ENCODE results near the gene SYNE3. TPM values are rescaled to one million over a fixed set of nuclear protein-coding genes. Genes with fewer than 3 reads are reported as not detected.

The SYNE3 gene
- total and polyA plus RNA-seq, 2 of the 8 experiments (the other 6 are each of a cell fraction or from before 2014, with no cell fraction given), result under 0.01 TPM; not detected in 1

DNA sequence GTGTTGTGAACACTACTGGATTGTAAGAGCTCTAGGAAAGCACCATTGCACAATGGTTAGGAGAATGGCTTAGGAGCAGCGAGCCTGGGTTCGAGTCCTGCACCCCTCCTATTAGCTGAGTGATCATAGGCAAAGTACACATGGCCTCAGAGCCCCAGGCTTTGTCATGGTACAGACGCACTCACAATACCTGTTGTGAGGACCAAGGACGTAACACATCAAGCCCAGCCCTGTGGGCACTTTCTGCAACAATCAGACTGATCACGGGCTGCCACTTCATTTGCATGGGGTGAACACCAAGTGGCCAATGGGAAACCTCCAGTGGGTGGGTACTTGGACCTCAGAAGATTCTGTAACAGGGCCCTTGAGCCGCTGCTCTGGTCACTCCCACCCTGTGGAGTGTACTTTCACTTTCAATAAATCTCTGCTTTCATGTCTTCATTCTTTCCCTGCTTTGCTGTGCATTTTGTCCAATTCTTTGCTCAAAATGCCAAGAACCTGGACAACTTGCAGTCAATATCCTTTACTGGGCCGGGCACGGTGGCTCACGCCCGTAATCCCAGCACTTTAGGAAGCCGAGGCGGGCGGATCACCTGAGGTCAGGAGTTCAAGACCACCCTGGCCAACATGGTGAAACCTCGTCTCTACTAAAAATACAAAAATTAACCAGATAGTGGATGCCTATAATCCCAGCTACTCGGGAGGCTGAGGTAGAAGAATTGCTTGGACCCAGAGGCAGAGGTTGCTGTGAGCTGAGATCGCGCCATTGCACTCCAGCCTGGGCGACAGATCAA is 46.6 kb upstream of the SYNE3 start:
- Histone ChIP-seq H3K23ac (ENCODE audit: insufficient read length) (no peak overlapping the region), H3K56ac (replicated peaks; ENCODE audit: insufficient read length, low read depth, low read length) (no peak overlapping the region), H4K91ac (replicated peaks; ENCODE audit: insufficient read length, low read length) (no peak overlapping the region), H3K23me2 (ENCODE audit: low read depth, low read length) (no peaks in the 10 kb centered on the region), H3K4me3 (ENCODE audit: extremely low read depth in 1 of 4, insufficient read depth in 2 of 4, low read depth in 3 of 4, low read length in 4 of 4) (no peak overlapping the region), H3K9ac (replicated peaks in 1 of 4; ENCODE audit: extremely low read depth in 1 of 4, low read depth in 3 of 4, low read length in 3 of 4) (no peak overlapping the region), H2BK5ac (ENCODE audit: low read depth, low read length) (no peak overlapping the region), H3K14ac (ENCODE audit: insufficient read length) (no peak overlapping the region), H2BK15ac (ENCODE audit: low read length) (no peak overlapping the region), H2BK20ac (ENCODE audit: low read length) (no peak overlapping the region), H4K20me1 (replicated peaks in 1 of 2; ENCODE audit: control insufficient read depth in 1 of 2, insufficient read depth in 2 of 2, low read length in 2 of 2) (no peaks in the 10 kb centered on the region), H4K8ac (ENCODE audit: extremely low read depth, insufficient read depth, low read length) (no peak overlapping the region; the same call in 1 of the 2 replicates), H3K36me3 (ENCODE audit: control insufficient read depth in 2 of 4, insufficient read depth in 4 of 4, low read length in 3 of 4) (no peaks in the 10 kb centered on the region), H3K27me3 (replicated peaks in 1 of 4; ENCODE audit: control insufficient read depth in 3 of 4, extremely low read depth in 1 of 4, insufficient read depth in 3 of 4, low read length in 3 of 4) (no peaks in the 10 kb centered on the region; a peak in 1 of 7 replicates), H3K27ac (ENCODE audit: low read depth, low read length) (no peak overlapping the region), H3K79me1 (ENCODE audit: low read depth, low read length) (no peaks in the 10 kb centered on the region), H2BK12ac (ENCODE audit: low read depth, low read length) (no peak overlapping the region; the same call in 1 of the 2 replicates), H3K9me3 (ENCODE audit: insufficient read depth in 2 of 2, low read depth in 1 of 2, low read length in 1 of 2) (no peaks in the 10 kb centered on the region), H2AK5ac (ENCODE audit: low read depth, low read length) (no peak overlapping the region), H3K4me1 (replicated peaks in 1 of 4; ENCODE audit: control insufficient read depth in 3 of 4, insufficient read depth in 4 of 4, low read length in 3 of 4) (peaks cover 0 to 5% (median 4%) of the 10 kb centered on the region in 4 experiments; a peak in 5 of 7 replicates), H3K4me2 (ENCODE audit: insufficient read depth in 1 of 2, low read depth in 2 of 2, low read length in 2 of 2) (no peak overlapping the region), H2AFZ (ENCODE audit: low read length) (no peak overlapping the region), H3K79me2 (ENCODE audit: control insufficient read depth in 1 of 2, insufficient read depth in 2 of 2, low read length in 2 of 2) (no peaks in the 10 kb centered on the region), H4K5ac (ENCODE audit: insufficient read length, low read depth, low read length) (no peak overlapping the region), H2BK120ac (replicated peaks; ENCODE audit: low read depth, low read length) (no peak overlapping the region), H3K4ac (replicated peaks; ENCODE audit: insufficient read length, low read depth, low read length) (no peak overlapping the region), H3K18ac (ENCODE audit: extremely low read depth, low read length) (no peak overlapping the region; the same call in 1 of the 2 replicates)
- FAIRE-seq (no peak), DNase-seq (ENCODE audit: low read depth in 1 of 2, low spot score in 2 of 2) (no peak)
- CTCF ChIA-PET (ENCODE audit: partially characterized antibody), result interaction anchor here (0.7 to 8.1 kb wide), 32 partner anchors 8 to 545 kb away, joined by 3 to 107 read pairs (median 5); partner anchors contain the start of genes C14orf132 and TCL1B
- POLR2A ChIA-PET (ENCODE audit: partially characterized antibody), result interaction anchor here (1.2 kb wide), 1 partner anchor 28 kb away, joined by 3 read pairs; the partner anchor contains the start of gene GLRX5
- 85% methylated on average over 18 of the region's 18 CpGs; no CpG with 5 or more reads in 1 of the 2 experiments for WGBS, 2 experiments (ENCODE audit: extremely low coverage in 1 of 2, insufficient coverage in 1 of 2, insufficient read length in 1 of 2, insufficient replicate concordance in 2 of 2, low coverage in 1 of 2, low lambda C conversion rate in 2 of 2, missing lambda C conversion rate in 1 of 2)
- TF ChIP-seq, protein P1, sequence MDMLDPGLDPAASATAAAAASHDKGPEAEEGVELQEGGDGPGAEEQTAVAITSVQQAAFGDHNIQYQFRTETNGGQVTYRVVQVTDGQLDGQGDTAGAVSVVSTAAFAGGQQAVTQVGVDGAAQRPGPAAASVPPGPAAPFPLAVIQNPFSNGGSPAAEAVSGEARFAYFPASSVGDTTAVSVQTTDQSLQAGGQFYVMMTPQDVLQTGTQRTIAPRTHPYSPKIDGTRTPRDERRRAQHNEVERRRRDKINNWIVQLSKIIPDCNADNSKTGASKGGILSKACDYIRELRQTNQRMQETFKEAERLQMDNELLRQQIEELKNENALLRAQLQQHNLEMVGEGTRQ (IDR thresholded peaks at IDR 0.05; ENCODE audit: low read length), result no peak
- TF ChIP-seq, protein P2, sequence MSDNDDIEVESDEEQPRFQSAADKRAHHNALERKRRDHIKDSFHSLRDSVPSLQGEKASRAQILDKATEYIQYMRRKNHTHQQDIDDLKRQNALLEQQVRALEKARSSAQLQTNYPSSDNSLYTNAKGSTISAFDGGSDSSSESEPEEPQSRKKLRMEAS (IDR thresholded peaks at IDR 0.05), result no peak
- TF ChIP-seq TCF12 (IDR thresholded peaks at IDR 0.05; ENCODE audit: low read depth, low read length) (no peak), RNF2 (IDR thresholded peaks at IDR 0.05; ENCODE audit: borderline replicate concordance, low read depth, low read length, missing control alignments, poor library complexity, severe bottlenecking) (no peak), KDM5A (IDR thresholded peaks at IDR 0.05; ENCODE audit: low read length) (no peak), HDAC6 (IDR thresholded peaks at IDR 0.05; ENCODE audit: low read depth, low read length) (no peak)

All from H1 (cell line).